HG03280 (cell line): ENCODE results near the gene SPAG6.

Experiments used
- ATAC-seq: cut with Tn5 transposase; IDR thresholded peaks from one replicate; pipeline ENCODE4 v1.9.1; 2021; ENCODE audit warnings: mild to moderate bottlenecking, moderate library complexity; ENCODE audit not compliant: unreplicated experiment

The SPAG6 gene

GRCh38 chr10:22427890-22428571 is 82.7 kb downstream of the SPAG6 start:
- no peak for ATAC-seq

- no peak for ATAC-seq
These were observed 83.8 kb downstream of the SPAG6 start for GRCh38 chr10:22429146-22429545.

GRCh38 chr10:22429981-22430421 is 84.7 kb downstream of the SPAG6 start:
- ATAC-seq: no peak

GRCh38 chr10:22433875-22434274 is 88.6 kb downstream of the SPAG6 start:
- ATAC-seq: no peak

DNA sequence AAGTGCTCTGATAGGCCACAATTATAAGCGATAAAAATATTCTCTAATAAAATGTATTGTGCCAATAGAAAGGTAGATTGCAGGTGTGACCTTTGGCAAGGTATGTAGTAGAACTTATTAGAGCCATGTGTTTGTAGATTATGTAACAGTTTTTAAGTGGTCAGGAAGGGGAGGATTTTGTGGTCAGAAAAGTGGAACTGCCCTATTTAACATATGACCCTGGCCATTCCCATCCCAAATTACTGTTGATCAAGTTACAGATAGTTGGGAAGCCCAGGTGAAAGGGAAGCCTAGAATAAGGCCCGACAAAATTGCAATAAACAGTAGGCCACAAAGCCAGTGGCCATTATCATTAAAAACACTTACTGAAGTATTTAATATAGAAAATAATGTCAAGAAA is 89.2 kb downstream of the SPAG6 start:
- no peak for ATAC-seq

- ATAC-seq: no peak
These were observed 90.4 kb downstream of the SPAG6 start for GRCh38 chr10:22435650-22436049.

DNA sequence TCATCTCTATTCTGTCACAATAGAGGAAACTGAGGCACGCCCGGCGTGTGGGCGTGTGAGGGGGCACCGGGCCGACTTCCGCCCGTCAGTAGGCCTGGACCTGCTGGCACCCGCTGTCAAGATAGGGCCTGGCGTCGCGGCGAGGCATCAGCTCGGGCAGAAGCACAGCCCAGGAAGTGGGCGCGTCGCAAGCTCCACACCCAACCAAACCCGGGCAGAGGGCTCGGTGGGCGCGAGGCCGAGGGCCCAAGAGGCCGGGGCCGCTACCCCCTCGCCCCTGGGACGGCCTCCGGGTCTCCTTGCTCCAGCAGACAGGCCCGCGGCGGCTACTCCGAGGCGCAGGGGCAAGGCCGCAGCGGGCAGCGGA is 91.2 kb downstream of the SPAG6 start:
- ATAC-seq: no peak

DNA sequence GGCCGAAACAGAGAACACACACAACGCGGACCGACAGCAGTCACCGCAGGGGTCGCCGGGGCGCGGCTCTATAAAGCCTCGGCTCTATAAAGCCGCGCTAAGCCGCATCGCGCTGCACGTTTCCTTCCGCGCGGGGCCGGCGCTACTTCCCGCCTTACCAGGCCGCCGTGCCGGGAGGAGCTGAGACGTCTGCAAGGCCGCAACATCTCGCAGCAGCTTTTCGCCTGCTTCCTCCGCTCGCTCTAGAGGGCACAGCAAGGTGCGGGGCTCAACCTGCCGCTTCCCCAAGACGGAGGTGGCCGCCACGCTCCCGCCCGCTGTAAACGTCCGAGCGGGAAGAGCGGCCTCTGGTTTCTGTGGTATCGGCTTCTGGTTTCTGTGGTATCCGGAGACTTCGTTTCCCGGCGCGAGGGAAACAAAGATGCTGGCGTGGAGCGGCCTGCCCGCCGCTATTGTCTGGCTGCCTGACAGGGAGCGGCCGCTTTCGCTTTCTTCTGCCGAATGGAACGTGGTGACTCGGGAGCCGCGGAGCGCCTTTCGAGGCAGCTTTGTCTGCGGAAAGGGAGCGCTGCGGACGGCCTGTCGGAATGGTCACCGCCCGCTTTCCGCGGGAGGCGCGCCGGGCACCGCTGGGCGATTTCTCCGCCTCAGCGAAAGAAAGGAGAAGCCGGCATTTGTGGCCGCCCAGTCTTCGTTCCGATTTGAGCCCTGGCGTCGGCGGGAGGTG is 91.8 kb downstream of the SPAG6 start:
- ATAC-seq: peak; percentile 75

- peak; percentile 25 for ATAC-seq
These were observed 92.6 kb downstream of the SPAG6 start for GRCh38 chr10:22437620-22438588.

DNA sequence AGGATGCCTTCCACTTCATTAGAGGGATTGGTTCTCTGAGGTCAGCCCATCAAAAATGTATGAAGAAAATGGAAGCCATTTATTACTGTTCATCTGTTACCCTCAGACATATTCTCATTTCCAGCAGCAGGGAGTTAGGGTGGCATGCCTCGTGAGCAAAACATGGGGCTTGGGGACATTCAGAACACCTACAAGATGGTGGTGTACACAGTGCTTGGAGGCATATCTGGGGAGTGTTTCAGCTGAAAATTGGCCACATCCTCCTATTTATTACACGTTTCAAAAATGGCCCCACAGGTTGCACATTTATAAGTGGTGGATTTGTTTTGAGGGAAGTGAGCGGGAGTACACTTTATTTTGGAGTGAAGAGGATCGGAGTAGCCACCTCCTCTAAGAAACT is 93.4 kb downstream of the SPAG6 start:
- ATAC-seq: no peak

GRCh38 chr10:22442063-22442462 is 96.8 kb downstream of the SPAG6 start:
- ATAC-seq: no peak

DNA sequence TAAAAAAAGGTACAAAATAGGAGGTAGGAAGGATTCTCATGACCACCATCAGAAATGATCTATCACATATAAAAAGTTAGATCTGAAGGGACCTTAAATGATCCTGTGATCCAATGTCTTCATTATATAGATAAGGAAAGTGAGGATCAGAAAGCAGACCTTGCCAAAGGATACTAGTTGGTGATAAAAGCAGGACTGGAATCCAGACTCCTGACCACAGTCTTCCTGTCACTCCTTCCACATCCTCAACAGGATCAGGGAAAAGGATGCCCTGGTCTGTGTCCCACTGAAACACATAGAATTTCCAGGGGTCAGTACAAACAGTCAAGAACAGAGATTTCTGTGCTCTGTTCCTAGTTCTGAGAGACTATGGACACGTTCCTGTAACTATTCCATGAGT is 97.2 kb downstream of the SPAG6 start:
- no peak for ATAC-seq

- no peak for ATAC-seq
These were observed 98.0 kb downstream of the SPAG6 start for GRCh38 chr10:22443175-22443901.

DNA sequence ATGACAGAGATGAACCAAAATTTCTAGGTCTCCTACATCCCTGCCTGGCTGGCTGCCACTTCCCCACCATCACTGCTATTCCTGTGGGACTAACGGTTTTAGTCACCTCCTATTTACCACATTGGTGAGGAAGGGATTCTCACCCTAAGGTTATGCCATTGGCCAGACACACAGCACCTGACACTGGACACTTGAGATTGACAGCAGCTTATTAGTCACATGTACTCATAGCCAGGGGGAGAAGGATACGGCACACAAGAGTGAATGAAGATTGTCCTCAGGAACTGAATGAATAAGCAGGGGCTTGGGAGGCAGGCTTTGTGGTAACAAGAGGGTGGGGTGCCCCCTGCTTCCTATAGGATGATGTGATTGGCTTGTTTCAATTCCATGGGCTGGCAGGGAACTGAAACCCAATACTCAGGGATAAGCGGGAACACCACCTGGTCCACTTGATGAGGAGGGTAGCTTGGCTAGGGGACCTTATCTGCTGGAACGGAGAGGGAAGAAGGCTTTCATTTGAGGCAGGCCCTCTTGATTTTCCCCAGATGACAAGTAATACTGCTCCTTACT is 99.0 kb downstream of the SPAG6 start:
- no peak for ATAC-seq

- ATAC-seq: no peak
These were observed 100.2 kb downstream of the SPAG6 start for GRCh38 chr10:22445495-22445894.

DNA sequence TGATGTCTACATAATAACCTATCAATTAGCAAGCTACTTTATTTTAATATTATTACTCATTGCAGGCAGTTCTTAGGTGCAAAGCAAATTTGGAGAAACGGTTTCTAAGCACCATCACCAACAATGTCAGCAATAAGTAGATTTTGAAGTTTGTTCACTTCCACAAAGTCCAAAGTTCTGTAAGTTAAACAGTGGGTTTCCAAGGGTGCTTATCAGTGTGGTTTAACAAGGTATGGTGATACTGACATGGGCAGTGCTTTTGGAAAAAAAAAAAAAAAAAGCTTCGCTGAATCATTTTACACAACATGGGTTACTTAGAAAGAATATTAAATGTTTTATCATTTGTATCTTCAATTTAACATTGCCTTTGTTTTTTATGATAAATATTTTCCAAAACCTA is 101.8 kb downstream of the SPAG6 start:
- no peak for ATAC-seq

GRCh38 chr10:22451346-22451745 is 106.0 kb downstream of the SPAG6 start:
- no peak for ATAC-seq

DNA sequence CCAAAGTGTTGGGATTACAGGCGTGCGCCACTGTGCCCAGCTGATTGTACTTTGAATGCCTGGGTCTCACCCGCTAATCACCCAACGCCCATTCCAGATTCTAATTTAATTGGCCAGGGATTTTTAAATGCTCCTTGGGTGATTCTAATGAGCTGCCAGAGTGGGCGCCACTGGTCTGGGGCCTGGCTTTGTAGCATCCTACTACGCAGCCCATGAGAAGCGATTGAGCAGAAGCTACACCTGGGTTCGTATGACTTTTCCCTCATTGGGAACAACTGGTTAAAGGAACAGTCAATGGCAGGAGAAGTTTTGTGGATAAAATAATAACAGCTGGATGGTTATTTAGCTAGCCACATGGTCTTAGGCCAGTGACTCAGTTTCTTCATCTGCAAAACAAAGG is 108.0 kb downstream of the SPAG6 start:
- ATAC-seq: no peak

DNA sequence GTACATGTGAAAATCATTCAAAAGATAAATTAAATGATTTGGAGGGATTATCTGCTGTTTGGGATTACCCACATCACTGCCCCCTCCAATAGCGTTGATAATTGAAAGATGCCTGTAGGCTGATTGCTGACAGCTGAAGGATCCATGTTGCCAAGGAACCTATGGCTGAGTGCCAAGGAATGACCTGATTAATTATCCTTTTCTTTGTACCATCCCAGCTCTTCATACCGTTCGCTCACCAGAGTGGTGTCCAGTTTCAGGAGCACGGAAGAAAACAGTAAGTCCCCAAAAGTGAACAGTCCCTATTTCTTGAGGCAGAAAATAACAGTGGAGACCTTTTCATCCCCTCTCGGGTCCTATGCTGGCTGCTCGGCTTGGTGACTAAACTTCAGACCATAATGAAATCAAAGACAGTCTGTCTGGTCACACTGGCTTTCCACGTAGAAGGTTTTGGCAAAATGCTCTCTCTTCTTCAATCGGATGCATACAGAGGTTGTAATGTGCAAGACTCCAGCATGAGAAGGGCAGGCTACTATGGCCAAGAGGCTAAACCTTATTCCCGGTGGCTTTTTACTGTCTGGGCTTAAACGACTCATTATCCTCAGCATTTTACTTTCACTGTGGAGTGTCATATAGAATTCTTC is 108.8 kb downstream of the SPAG6 start:
- ATAC-seq: no peak

GRCh38 chr10:22454634-22455033 is 109.3 kb downstream of the SPAG6 start:
- ATAC-seq: no peak
